OCI-LY7 (cell line): Measurements from ENCODE around the gene TRAF4. TPM values are rescaled to one million over a fixed set of nuclear protein-coding genes. Genes with fewer than 3 reads are reported as not detected.

Experiments
- BruUV-seq: library from RNA; stranded (reverse); fragments of 400-500 nt; replicated peaks from 2 replicates; lab custom pipeline; 2021; lab: Mats Ljungman, UMichigan
- CTCF ChIA-PET: fragments of 300-600 bp; sonication (Branson Sonifier 250); formaldehyde crosslinking; loops from one replicate; lab custom pipeline; 2022; ENCODE audit warnings: antibody characterized with exemption; ENCODE audit not compliant: unreplicated experiment; lab: Charles Lee
- POLR2A ChIA-PET: fragments of 300-600 bp; sonication (Branson Sonifier 250); formaldehyde crosslinking; loops from one replicate; lab custom pipeline; 2022; ENCODE audit warnings: antibody characterized with exemption; lab: Charles Lee
- DNase-seq: peaks from one replicate; pipeline ENCODE4 v3.0.0-alpha.2; 2015; ENCODE audit warnings: low spot score
- H2AFZ ChIP-seq: fragments of 200-600 bp; sonication (generic), shearing (Covaris generic); 2 replicates; pipeline ENCODE4 v1.6.1; 2014; ENCODE audit warnings: mild to moderate bottlenecking, antibody characterized with exemption, low read length, moderate library complexity
- H3K27ac ChIP-seq: fragments of 200-600 bp; sonication (generic); 2 replicates; pipeline ENCODE4 v1.5.1; 2014; ENCODE audit warnings: mixed run types, low read depth, mild to moderate bottlenecking, moderate library complexity, low read length, inconsistent platforms; ENCODE audit not compliant: poor library complexity, severe bottlenecking
- H3K36me3 ChIP-seq: fragments of 200-600 bp; sonication (generic); 2 replicates; pipeline ENCODE4 v1.6.1; 2014; ENCODE audit warnings: mild to moderate bottlenecking, antibody characterized with exemption, low read length, moderate library complexity, mixed read lengths; ENCODE audit not compliant: insufficient read depth
- H3K4me1 ChIP-seq: fragments of 200-600 bp; sonication (generic); 2 replicates; pipeline ENCODE4 v1.5.1; 2014; ENCODE audit warnings: mild to moderate bottlenecking, low read length; ENCODE audit not compliant: insufficient read depth, poor library complexity, severe bottlenecking
- H3K4me2 ChIP-seq: fragments of 200-600 bp; sonication (generic); 2 replicates; pipeline ENCODE4 v1.6.1; 2014; ENCODE audit warnings: mild to moderate bottlenecking, low read length
- H3K4me3 ChIP-seq: fragments of 200-600 bp; sonication (generic); 2 replicates; pipeline ENCODE4 v1.5.1; 2014; ENCODE audit warnings: mild to moderate bottlenecking, low read depth, low read length; ENCODE audit not compliant: poor library complexity, severe bottlenecking
- H3K79me2 ChIP-seq: fragments of 200-600 bp; sonication (generic); 2 replicates; pipeline ENCODE4 v1.6.1; 2016; ENCODE audit warnings: low read depth, mild to moderate bottlenecking, low read length, moderate library complexity, mixed read lengths; ENCODE audit not compliant: insufficient read depth
- H3K9me2 ChIP-seq: fragments of 200-600 bp; sonication (generic); 2 replicates; pipeline ENCODE4 v1.6.1; 2016; ENCODE audit warnings: mild to moderate bottlenecking, low read length, mixed read lengths; ENCODE audit not compliant: insufficient read depth
- H3K9me3 ChIP-seq: fragments of 200-600 bp; sonication (generic); 2 replicates; pipeline ENCODE4 v1.6.1; 2014; ENCODE audit warnings: mild to moderate bottlenecking, mixed run types, low read length, mixed read lengths
- H4K20me1 ChIP-seq: fragments of 200-600 bp; sonication (generic); 2 replicates; pipeline ENCODE4 v1.6.1; 2014; ENCODE audit warnings: mild to moderate bottlenecking, antibody characterized with exemption, low read length, moderate library complexity, mixed read lengths; ENCODE audit not compliant: insufficient read depth
- EZH2phosphoT487 ChIP-seq: fragments of 200-600 bp; sonication (generic); IDR thresholded peaks from 2 replicates; pipeline ENCODE4 v1.6.1; 2018; ENCODE audit warnings: low read depth, borderline replicate concordance, mild to moderate bottlenecking, mixed run types, antibody characterized with exemption, low read length, moderate library complexity, mixed read lengths
- intact Hi-C: fragments of 100-400 bp; cut with micrococcal nuclease; formaldehyde crosslinking; loops from one replicate; pipeline ENCODE4 v1.10.0; 2022; ENCODE audit not compliant: unreplicated experiment
- total RNA-seq, 2 experiments: library from RNA; depleted of rRNA in 1 of 2; stranded (reverse); fragments of >200 nt in 1 of 2; shearing (Covaris generic) in 1 of 2; gene quantifications; 2 replicates each; pipeline ENCODE4 v1.2.3, GENCODE V29; 2014 to 2022
- TF ChIP-seq, protein P1 (sequence below): fragments of 200-600 bp; sonication (generic); conservative IDR thresholded peaks from 2 replicates; pipeline ENCODE4 v1.5.1; 2014; ENCODE audit warnings: mild to moderate bottlenecking, antibody characterized with exemption, low read length, moderate library complexity, mixed read lengths

Gene TRAF4
- total RNA-seq, 2 experiments from 2014 or later = 105 to 123 TPM

DNA sequence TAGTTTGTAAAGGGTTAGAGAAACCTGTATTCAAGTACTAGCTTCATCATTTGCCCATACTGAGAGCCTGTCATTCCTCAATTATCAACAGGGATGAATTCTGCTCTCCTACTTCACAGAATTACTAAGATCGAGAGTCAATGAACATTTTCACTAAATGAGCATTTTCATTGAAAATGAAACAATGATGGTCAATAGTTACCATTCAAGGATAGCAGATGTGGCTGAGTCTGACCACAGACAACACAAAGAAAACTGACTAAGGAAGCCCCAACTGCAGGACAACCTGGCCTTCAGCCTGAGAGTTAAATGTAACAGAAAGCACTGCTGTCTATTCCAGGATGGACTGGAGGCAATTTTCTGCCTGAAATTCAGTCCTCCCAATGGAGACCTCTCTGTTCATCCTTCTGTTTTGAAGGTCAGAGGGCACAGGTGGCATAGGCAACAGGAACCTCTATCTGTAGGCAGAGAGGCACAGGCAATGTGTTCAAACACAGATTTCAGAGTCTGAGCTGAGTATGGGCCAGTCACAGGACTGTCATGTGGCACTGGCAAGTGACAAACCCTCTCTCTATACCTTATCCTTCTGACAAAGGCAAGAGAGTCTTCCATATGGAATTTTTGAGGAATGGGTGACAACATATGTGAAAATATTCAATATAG is 19.5 kb downstream of the TRAF4 start:
- TF ChIP-seq, protein P1, sequence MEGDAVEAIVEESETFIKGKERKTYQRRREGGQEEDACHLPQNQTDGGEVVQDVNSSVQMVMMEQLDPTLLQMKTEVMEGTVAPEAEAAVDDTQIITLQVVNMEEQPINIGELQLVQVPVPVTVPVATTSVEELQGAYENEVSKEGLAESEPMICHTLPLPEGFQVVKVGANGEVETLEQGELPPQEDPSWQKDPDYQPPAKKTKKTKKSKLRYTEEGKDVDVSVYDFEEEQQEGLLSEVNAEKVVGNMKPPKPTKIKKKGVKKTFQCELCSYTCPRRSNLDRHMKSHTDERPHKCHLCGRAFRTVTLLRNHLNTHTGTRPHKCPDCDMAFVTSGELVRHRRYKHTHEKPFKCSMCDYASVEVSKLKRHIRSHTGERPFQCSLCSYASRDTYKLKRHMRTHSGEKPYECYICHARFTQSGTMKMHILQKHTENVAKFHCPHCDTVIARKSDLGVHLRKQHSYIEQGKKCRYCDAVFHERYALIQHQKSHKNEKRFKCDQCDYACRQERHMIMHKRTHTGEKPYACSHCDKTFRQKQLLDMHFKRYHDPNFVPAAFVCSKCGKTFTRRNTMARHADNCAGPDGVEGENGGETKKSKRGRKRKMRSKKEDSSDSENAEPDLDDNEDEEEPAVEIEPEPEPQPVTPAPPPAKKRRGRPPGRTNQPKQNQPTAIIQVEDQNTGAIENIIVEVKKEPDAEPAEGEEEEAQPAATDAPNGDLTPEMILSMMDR = no peak
- no peak for TF ChIP-seq EZH2phosphoT487

DNA sequence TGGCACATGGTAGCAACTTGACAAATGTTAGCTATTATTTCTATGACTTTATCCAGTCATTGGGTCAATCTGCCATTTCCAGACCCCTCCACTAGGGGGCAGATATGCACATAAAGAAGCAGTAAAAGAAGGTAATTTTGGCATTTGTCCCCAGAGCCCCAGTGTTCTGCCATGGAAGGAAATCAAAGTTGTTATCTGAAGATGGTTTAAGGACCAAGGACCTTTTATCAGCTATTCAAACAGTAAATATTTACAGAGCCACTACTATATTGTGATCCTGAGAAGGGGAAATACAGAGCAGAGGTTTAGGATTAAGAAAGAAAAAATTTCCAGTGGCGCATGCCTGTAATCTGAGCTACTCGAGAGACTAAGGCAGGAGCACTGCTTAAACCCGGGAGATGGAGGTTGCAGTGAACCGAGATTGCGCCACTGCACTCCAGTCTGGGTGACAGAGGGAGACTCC is 20.0 kb downstream of the TRAF4 start:
- no peaks in the 10 kb centered on the region for H3K79me2 ChIP-seq
- H3K36me3 ChIP-seq = peaks cover 26% of the 10 kb centered on the region
- no peak for TF ChIP-seq EZH2phosphoT487
- TF ChIP-seq, protein P1 = peak; percentile 99
- ChIA-PET CTCF (interaction anchor here (0.8 to 1.6 kb wide), 9 partner anchors 9 to 153 kb away, joined by 3 to 10 read pairs (median 3); partner anchors contain the start of gene TLCD1), POLR2A (interaction anchor here (0.5 to 1.3 kb wide), 5 partner anchors 24 to 144 kb away, joined by 3 to 4 read pairs (median 4); no protein-coding TSS in a partner anchor)
- no peak overlapping the region for H2AFZ ChIP-seq
- H3K27ac ChIP-seq = no peak overlapping the region
- H3K4me2 ChIP-seq = no peak overlapping the region
- H3K4me3 ChIP-seq = no peak overlapping the region
- no TSS peak for BruUV-seq
- peak; percentile 84 for DNase-seq
- no peaks in the 10 kb centered on the region for H3K9me3 ChIP-seq
- no peaks in the 10 kb centered on the region for H3K4me1 ChIP-seq
- intact Hi-C loops = loop anchor here (1.0 to 5.0 kb wide), 5 partner anchors 37 to 152 kb away; partner anchors contain the start of genes DHRS13, NEK8 and TLCD1
- H3K9me2 ChIP-seq = no peaks in the 10 kb centered on the region
- no peaks in the 10 kb centered on the region for H4K20me1 ChIP-seq

More for the DNA sequence above, 19.5 kb downstream of the TRAF4 start:
- Histone ChIP-seq H3K27ac (no peak overlapping the region), H3K79me2 (no peaks in the 10 kb centered on the region), H3K9me3 (no peaks in the 10 kb centered on the region), H2AFZ (no peak overlapping the region), H3K4me2 (no peak overlapping the region), H4K20me1 (no peaks in the 10 kb centered on the region), H3K4me1 (no peaks in the 10 kb centered on the region), H3K9me2 (no peaks in the 10 kb centered on the region), H3K4me3 (no peak overlapping the region), H3K36me3 (peaks cover 31% of the 10 kb centered on the region)
- ChIA-PET CTCF (interaction anchor here (0.9 to 1.6 kb wide), 8 partner anchors 11 to 154 kb away, joined by 3 to 10 read pairs (median 4); partner anchors contain the start of gene TLCD1), POLR2A (interaction anchor here (0.5 to 1.3 kb wide), 7 partner anchors 24 to 144 kb away, joined by 3 to 4 read pairs (median 4); no protein-coding TSS in a partner anchor)
- DNase-seq = no peak
- intact Hi-C loops = loop anchor here (1.0 to 5.0 kb wide), 5 partner anchors 36 to 153 kb away; partner anchors contain the start of genes DHRS13, NEK8 and TLCD1
- no TSS peak for BruUV-seq
